Activated CD8-positive, alpha-beta T cell treated with anti-CD3 and anti-CD28 coated beads for 36 hours (primary cell): ENCODE results near the gene HABP4. TPM values are rescaled to one million over a fixed set of nuclear protein-coding genes. Genes with fewer than 3 reads are reported as not detected.

Experiments
- ATAC-seq: fragments of 200-7000 bp; cut with Tn5 transposase; one replicate; pipeline ENCODE4 v1.10.0; 2021; ENCODE audit warnings: mild to moderate bottlenecking, moderate library complexity
- CTCF ChIA-PET: fragments of 350-600 bp; sonication (Branson Sonifier 250); formaldehyde crosslinking; loops from one replicate; lab custom pipeline; 2021; ENCODE audit warnings: antibody characterized with exemption; lab: Charles Lee
- POLR2A ChIA-PET: fragments of 350-600 bp; sonication (Branson Sonifier 250); formaldehyde crosslinking; loops from one replicate; lab custom pipeline; 2021; ENCODE audit warnings: antibody characterized with exemption; lab: Charles Lee
- DNase-seq: peaks from one replicate; pipeline ENCODE4 v3.0.0-alpha.2; 2020
- H3K27ac Mint-ChIP-seq: one replicate; pipeline ENCODE4 v1.8.0; 2021; ENCODE audit warnings: mild to moderate bottlenecking, mixed read lengths
- H3K27me3 Mint-ChIP-seq: one replicate; pipeline ENCODE4 v1.8.0; 2021; ENCODE audit warnings: mixed read lengths
- H3K36me3 Mint-ChIP-seq: one replicate; pipeline ENCODE4 v1.8.0; 2021; ENCODE audit warnings: low read depth, mixed read lengths
- H3K4me1 Mint-ChIP-seq: one replicate; pipeline ENCODE4 v1.8.0; 2021; ENCODE audit warnings: low read depth, mixed read lengths
- H3K4me3 Mint-ChIP-seq: one replicate; pipeline ENCODE4 v1.8.0; 2021; ENCODE audit warnings: mild to moderate bottlenecking, moderate library complexity, mixed read lengths
- H3K9me3 Mint-ChIP-seq: one replicate; pipeline ENCODE4 v1.8.0; 2021; ENCODE audit warnings: mixed read lengths
- CTCF ChIP-seq: fragments of 200-600 bp; IDR thresholded peaks from one replicate; pipeline ENCODE4 v1.8.0; 2022; ENCODE audit warnings: antibody characterized with exemption, mild to moderate bottlenecking
- intact Hi-C: fragments of 100-400 bp; cut with micrococcal nuclease; formaldehyde crosslinking; loops from one replicate; pipeline ENCODE4 v1.10.0; 2022
- total RNA-seq, 2 experiments: library from RNA; stranded (reverse); gene quantifications; one replicate each; pipeline ENCODE4 v1.2.3, GENCODE V29; 2021

HABP4 gene
- total RNA-seq, 2 experiments from 2014 or later = 7.0 to 8.3 TPM

- H3K9me3 Mint-ChIP-seq = no peaks in the 10 kb centered on the region
- H3K4me3 Mint-ChIP-seq = no peak overlapping the region
- peak; percentile 62 for ATAC-seq
- H3K36me3 Mint-ChIP-seq = peaks cover 6% of the 10 kb centered on the region
- no peak for DNase-seq
- no peaks in the 10 kb centered on the region for H3K27me3 Mint-ChIP-seq
- H3K27ac Mint-ChIP-seq = no peak overlapping the region
- intact Hi-C loops = no loop called here
- no peak for TF ChIP-seq CTCF
- ChIA-PET POLR2A (no interaction called here), CTCF (interaction anchor here (1.4 to 2.5 kb wide), 2 partner anchors 9 to 35 kb away, joined by 3 to 7 read pairs; no protein-coding TSS in a partner anchor)
- peaks cover 15% of the 10 kb centered on the region for H3K4me1 Mint-ChIP-seq
These were observed 26.6 kb downstream of the HABP4 start for GRCh38 chr9:96476591-96476990.

GRCh38 chr9:96478829-96479371 lies 28.9 kb downstream of the HABP4 start:
- no peak overlapping the region for H3K4me3 Mint-ChIP-seq
- no peaks in the 10 kb centered on the region for H3K9me3 Mint-ChIP-seq
- H3K4me1 Mint-ChIP-seq = peaks cover 15% of the 10 kb centered on the region
- DNase-seq = peak; percentile 43
- TF ChIP-seq CTCF = no peak
- ATAC-seq = peak; percentile 74
- peaks cover 11% of the 10 kb centered on the region for H3K36me3 Mint-ChIP-seq
- ChIA-PET CTCF (interaction anchor here (1.9 to 2.5 kb wide), 3 partner anchors 12 to 88 kb away, joined by 4 to 7 read pairs (median 7); no protein-coding TSS in a partner anchor), POLR2A (interaction anchor here (0.6 to 1.0 kb wide), 2 partner anchors 13 to 37 kb away, joined by 3 to 4 read pairs; no protein-coding TSS in a partner anchor)
- intact Hi-C loops = no loop called here
- H3K27ac Mint-ChIP-seq = peak overlapping the region; percentile 75
- H3K27me3 Mint-ChIP-seq = no peaks in the 10 kb centered on the region

- intact Hi-C loops = no loop called here
- no peak overlapping the region for H3K4me3 Mint-ChIP-seq
- H3K27ac Mint-ChIP-seq = no peak overlapping the region
- peaks cover 24% of the 10 kb centered on the region for H3K4me1 Mint-ChIP-seq
- CTCF ChIA-PET = interaction anchor here (0.6 kb wide), 1 partner anchor 161 kb away, joined by 3 read pairs; no protein-coding TSS in a partner anchor
- ATAC-seq (no peak), DNase-seq (no peak)
- POLR2A ChIA-PET = interaction anchor here (0.6 kb wide), 1 partner anchor 93 kb away, joined by 4 read pairs; no protein-coding TSS in a partner anchor
- H3K9me3 Mint-ChIP-seq = no peaks in the 10 kb centered on the region
- no peaks in the 10 kb centered on the region for H3K27me3 Mint-ChIP-seq
- TF ChIP-seq CTCF = no peak
- peaks cover 15% of the 10 kb centered on the region for H3K36me3 Mint-ChIP-seq
These were observed 30.8 kb downstream of the HABP4 start for GRCh38 chr9:96480736-96481135.

GRCh38 chr9:96482476-96482875 lies 32.5 kb downstream of the HABP4 start:
- H3K4me3 Mint-ChIP-seq = no peak overlapping the region
- H3K36me3 Mint-ChIP-seq = peaks cover 20% of the 10 kb centered on the region
- DNase-seq = no peak
- H3K27me3 Mint-ChIP-seq = no peaks in the 10 kb centered on the region
- no peak for TF ChIP-seq CTCF
- no peaks in the 10 kb centered on the region for H3K9me3 Mint-ChIP-seq
- ATAC-seq = no peak
- POLR2A ChIA-PET = interaction anchor here (0.5 to 1.1 kb wide), 2 partner anchors 24 to 565 kb away, joined by 3 read pairs; no protein-coding TSS in a partner anchor
- no peak overlapping the region for H3K27ac Mint-ChIP-seq
- H3K4me1 Mint-ChIP-seq = peaks cover 21% of the 10 kb centered on the region
- CTCF ChIA-PET = no interaction called here
- intact Hi-C loops = no loop called here

- TF ChIP-seq CTCF = no peak
- intact Hi-C loops = no loop called here
- DNase-seq = no peak
- Mint-ChIP-seq H3K27ac (no peak overlapping the region), H3K4me1 (peaks cover 21% of the 10 kb centered on the region), H3K4me3 (no peak overlapping the region), H3K9me3 (no peaks in the 10 kb centered on the region), H3K27me3 (no peaks in the 10 kb centered on the region), H3K36me3 (peaks cover 22% of the 10 kb centered on the region)
- no peak for ATAC-seq
- POLR2A ChIA-PET = interaction anchor here (0.5 to 1.1 kb wide), 2 partner anchors 23 to 566 kb away, joined by 3 read pairs; no protein-coding TSS in a partner anchor
- CTCF ChIA-PET = no interaction called here
These were observed 33.2 kb downstream of the HABP4 start for GRCh38 chr9:96483197-96483596.
